ENCODE measurements around the gene PRDM15. TPM values are rescaled to one million over a fixed set of nuclear protein-coding genes. Genes with fewer than 3 reads are reported as not detected.

The PRDM15 gene
- total RNA-seq, 1 donor from 2014 or later: 12.0 TPM

DNA sequence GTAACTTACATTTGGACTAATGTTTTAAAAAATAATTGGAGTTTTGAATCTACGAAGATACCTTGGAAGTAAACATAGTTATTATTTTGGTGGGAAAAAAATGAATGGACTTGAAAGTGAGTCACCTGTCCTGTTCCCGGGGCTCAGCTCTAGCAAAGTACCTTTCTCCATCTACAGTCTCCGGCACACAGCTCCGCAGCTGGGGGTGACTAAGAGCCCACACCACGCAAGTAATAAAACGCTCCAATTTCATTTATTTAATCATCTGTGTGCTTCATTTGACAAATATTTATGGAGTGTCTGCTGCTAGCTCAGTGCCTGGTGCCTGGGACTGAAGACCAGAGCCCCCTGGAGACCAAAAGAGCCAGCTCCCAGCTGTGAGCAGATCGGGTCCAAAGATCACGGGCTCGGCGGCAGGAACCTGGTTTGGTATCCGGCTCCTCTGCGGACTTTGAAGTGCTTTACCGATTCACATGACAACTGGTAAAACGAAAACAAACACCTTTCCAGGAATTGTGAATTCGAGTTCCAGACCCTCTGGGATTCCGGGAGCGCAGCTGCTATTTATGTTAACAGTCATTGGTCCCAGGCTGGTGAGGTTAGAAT lies 110.6 kb downstream of the PRDM15 start:
- Mint-ChIP-seq H3K27ac (ENCODE audit: unreplicated experiment) (no peak overlapping the region), H3K4me3 (no peak overlapping the region), H3K27me3 (ENCODE audit: low read depth) (peaks cover 94% of the 10 kb centered on the region), H3K9me3 (no peaks in the 10 kb centered on the region), H3K4me1 (peaks cover 16% of the 10 kb centered on the region), H3K36me3 (ENCODE audit: low read depth) (no peaks in the 10 kb centered on the region)
- TF ChIP-seq, protein P1, sequence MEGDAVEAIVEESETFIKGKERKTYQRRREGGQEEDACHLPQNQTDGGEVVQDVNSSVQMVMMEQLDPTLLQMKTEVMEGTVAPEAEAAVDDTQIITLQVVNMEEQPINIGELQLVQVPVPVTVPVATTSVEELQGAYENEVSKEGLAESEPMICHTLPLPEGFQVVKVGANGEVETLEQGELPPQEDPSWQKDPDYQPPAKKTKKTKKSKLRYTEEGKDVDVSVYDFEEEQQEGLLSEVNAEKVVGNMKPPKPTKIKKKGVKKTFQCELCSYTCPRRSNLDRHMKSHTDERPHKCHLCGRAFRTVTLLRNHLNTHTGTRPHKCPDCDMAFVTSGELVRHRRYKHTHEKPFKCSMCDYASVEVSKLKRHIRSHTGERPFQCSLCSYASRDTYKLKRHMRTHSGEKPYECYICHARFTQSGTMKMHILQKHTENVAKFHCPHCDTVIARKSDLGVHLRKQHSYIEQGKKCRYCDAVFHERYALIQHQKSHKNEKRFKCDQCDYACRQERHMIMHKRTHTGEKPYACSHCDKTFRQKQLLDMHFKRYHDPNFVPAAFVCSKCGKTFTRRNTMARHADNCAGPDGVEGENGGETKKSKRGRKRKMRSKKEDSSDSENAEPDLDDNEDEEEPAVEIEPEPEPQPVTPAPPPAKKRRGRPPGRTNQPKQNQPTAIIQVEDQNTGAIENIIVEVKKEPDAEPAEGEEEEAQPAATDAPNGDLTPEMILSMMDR (conservative IDR thresholded peaks at IDR 0.05): peak; percentile 54
- no peak for DNase-seq (ENCODE audit: low read depth, low spot score)

DNA sequence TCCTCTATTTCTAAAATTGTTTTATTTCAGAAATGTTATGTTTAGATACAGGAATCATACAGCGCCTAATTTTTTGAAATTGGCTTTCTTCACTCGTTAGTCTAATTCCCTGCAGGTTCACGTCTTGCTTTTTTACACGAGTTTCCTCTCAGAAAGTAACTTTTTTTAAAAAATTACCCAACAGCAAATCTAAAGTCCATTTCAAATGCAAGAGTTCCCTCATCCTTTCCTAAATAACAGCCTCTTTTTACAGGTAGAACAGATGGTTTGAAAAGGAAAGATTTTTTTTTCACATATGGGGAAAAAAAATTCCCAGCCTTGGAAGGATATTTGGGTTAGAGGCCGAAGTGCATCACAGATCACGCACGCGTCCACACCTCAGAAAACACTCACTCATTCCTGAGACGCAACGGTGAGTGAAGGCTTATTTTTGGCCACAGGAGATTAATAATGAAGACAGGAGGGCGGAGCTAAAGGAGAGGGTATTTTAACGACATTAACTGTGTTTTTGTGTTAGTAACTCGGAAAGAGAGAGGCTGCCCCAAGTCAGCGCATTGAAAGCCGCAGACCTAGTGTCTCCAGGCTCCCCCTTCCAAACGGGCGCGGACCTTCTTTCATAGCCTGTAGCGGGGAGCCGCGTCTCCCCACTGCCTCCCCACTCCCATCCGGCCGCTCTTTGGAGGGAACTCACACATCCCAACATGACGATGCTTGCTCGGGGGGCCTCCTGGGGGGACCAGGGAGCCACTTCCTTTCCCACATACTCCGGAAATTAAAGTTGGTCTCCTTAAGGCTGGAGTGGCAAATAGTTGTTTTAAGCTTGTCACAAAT lies 111.3 kb downstream of the PRDM15 start:
- Mint-ChIP-seq H3K4me1 (peaks cover 22% of the 10 kb centered on the region), H3K36me3 (ENCODE audit: low read depth) (no peaks in the 10 kb centered on the region)
- TF ChIP-seq, protein P1 (conservative IDR thresholded peaks at IDR 0.05): no peak

DNA sequence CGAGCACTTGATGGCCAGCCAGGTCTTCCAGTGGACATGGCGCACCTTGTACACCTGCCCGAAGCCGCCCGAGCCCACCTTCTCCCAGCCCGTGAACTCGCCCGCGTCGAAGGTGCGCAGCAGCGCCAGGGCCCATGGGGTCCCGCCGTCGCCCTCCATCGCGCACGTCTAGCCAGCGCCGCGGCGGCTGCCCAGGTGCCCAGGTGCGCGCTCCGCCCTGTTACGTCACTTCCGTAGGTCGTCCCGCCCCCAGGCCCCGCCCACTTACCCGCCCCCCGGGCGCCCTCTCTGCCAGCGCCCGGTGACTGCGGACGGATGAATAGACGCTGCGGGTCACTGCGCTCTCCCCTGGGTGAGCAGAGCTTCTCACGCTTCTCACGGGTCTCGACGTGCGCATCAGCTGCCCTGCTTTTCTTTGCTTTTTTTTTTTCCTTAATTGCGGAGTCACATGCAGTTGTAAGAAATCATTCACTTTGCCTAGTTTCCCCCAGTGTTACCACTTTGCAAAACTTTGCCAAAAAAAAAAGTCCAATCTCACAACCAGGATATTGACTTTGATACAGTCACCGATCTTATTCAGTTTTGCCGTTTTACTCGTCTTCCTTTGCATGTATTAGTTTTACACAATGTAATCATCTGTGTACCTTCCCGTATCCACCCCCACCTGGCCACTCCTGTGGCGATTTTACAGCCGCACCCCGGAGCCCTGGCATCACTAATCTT lies 112.1 kb downstream of the PRDM15 start, which contains the start of gene RIPK4:
TSS of gene RIPK4 (minus strand) at position 170 of the 723 bp plus-strand sequence. CDS start at position 159, 11 bp downstream.
- peaks cover 30% of the 10 kb centered on the region for H3K4me1 Mint-ChIP-seq
- H3K27me3 Mint-ChIP-seq (ENCODE audit: low read depth): peaks cover 94% of the 10 kb centered on the region
- no peak within 1 kb of the TSS for H3K27ac Mint-ChIP-seq (ENCODE audit: unreplicated experiment)
- no peaks in the 10 kb centered on the region for H3K36me3 Mint-ChIP-seq (ENCODE audit: low read depth)
- TF ChIP-seq, protein P1 (conservative IDR thresholded peaks at IDR 0.05): no peak
- H3K4me3 Mint-ChIP-seq: peak within 1 kb of the TSS; percentile 47
- no peaks in the 10 kb centered on the region for H3K9me3 Mint-ChIP-seq
- DNase-seq (ENCODE audit: low read depth, low spot score): no peak

More for the DNA sequence above, 111.3 kb downstream of the PRDM15 start:
- Mint-ChIP-seq H3K4me3 (peak overlapping the region; percentile 47), H3K27ac (ENCODE audit: unreplicated experiment) (no peak overlapping the region), H3K27me3 (ENCODE audit: low read depth) (peaks cover 94% of the 10 kb centered on the region), H3K9me3 (no peaks in the 10 kb centered on the region)
- DNase-seq (ENCODE audit: low read depth, low spot score): no peak

DNA sequence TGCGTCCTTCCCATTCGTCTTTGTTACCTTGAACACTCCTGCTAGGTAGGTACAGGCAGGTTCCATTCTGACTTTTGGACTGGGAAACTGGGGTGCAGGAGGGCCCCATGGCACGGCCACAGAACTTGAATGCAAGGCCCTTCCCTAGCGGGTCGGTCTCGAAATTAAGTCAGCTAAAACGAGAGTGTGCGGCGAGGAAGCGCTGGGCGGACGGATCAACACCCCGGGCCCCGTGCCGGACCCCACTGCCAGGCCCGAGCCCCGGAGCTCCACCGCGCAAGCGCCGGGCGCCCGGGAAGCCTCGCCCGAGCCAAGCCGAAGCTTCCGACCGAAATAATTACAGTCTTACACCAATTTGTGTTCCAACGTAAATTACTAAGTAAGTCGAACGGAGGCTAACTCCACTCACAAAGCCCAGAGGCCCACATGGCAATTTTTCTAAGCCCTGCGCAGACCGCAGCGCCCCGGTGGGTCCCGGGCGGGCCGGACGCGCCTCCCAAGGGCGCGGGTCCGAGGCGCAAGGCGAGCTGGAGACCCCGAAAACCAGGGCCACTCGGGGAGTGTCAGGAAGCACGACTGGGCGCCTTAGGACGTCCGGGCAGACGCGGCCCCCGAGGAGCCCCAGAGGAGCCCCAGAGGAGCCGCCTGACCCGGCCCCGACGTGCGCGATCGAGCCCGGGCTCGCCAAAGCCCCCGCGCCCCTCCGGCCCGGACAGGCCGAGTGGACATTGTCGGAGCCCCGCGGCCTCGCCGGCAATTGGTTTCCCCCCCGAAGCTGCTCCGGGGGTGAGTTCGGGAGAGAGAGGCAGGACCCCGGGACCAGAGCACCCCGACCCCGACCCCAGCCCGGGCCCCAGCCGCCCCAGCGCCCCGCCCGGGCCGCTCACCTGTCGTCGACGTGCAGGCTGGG lies 112.9 kb downstream of the PRDM15 start:
- TF ChIP-seq, protein P1 (conservative IDR thresholded peaks at IDR 0.05): no peak
- peaks cover 38% of the 10 kb centered on the region for H3K4me1 Mint-ChIP-seq
- H3K4me3 Mint-ChIP-seq: no peak overlapping the region
- H3K27me3 Mint-ChIP-seq (ENCODE audit: low read depth): peaks cover 94% of the 10 kb centered on the region
- H3K27ac Mint-ChIP-seq (ENCODE audit: unreplicated experiment): no peak overlapping the region
- no peaks in the 10 kb centered on the region for H3K36me3 Mint-ChIP-seq (ENCODE audit: low read depth)
- no peaks in the 10 kb centered on the region for H3K9me3 Mint-ChIP-seq
- no peak for DNase-seq (ENCODE audit: low read depth, low spot score)
